ENCODE results near the gene CARS1. TPM values are rescaled to one million over a fixed set of nuclear protein-coding genes. Genes with fewer than 3 reads are reported as not detected.

CARS1 gene
- polyA plus RNA-seq, 1 of the 3 experiments (the other 2 are of a cell fraction), result 52.1 TPM

DNA sequence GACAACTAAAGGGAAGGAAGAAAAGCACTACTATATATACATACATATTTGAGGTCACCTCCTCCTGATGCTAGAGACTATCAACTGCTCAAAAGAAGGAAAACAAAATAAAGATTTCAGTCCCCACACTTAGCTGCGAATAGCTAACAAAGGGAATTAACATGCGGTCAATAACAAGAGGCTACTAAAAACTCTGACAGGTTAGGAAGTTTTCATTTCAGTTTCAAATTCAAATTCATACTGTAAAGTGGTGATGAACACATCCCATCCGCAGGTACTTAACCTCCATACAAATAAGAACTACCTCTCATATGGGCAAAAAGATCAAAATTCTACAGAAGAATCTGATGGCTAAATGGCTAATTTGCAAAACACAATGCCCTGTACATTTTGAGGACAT, 67.7 kb downstream of the CARS1 start:
- H3K9ac ChIP-seq, result peak overlapping the region; percentile 93
- no peak overlapping the region for H2AFZ ChIP-seq (ENCODE audit: low read depth)
- no peaks in the 10 kb centered on the region for H3K9me2 ChIP-seq
- DNase-seq, result no peak
- peak overlapping the region; percentile 84 for H3K4me2 ChIP-seq
- peaks cover 73% of the 10 kb centered on the region for H3K79me2 ChIP-seq (ENCODE audit: insufficient read depth)
- no peaks in the 10 kb centered on the region for H3K9me3 ChIP-seq
- peak overlapping the region; percentile 89 to 97; a peak in 3 of 4 replicates for H3K4me3 ChIP-seq (ENCODE audit: low read depth in 2 of 2, low read length in 1 of 2)
- WGBS (ENCODE audit: low lambda C conversion rate), result 75% methylated on average over 3 of the region's 3 CpGs
- peaks cover 5 to 13% of the 10 kb centered on the region in 2 experiments for H3K36me3 ChIP-seq (replicated peaks in 1 of 2; ENCODE audit: control insufficient read depth in 1 of 2, insufficient read depth in 2 of 2, low read length in 1 of 2)
- peaks cover 5% of the 10 kb centered on the region for H3F3A ChIP-seq (replicated peaks; ENCODE audit: insufficient read depth)
- TF ChIP-seq CHD2 (IDR thresholded peaks at IDR 0.05; ENCODE audit: low read length, partially characterized antibody) (no peak), JUND (IDR thresholded peaks at IDR 0.05) (no peak), NFIC (IDR thresholded peaks at IDR 0.05; ENCODE audit: borderline replicate concordance) (no peak), MEF2A (IDR thresholded peaks at IDR 0.05; ENCODE audit: borderline replicate concordance, low read depth) (no peak)
- TF ChIP-seq, protein P1, sequence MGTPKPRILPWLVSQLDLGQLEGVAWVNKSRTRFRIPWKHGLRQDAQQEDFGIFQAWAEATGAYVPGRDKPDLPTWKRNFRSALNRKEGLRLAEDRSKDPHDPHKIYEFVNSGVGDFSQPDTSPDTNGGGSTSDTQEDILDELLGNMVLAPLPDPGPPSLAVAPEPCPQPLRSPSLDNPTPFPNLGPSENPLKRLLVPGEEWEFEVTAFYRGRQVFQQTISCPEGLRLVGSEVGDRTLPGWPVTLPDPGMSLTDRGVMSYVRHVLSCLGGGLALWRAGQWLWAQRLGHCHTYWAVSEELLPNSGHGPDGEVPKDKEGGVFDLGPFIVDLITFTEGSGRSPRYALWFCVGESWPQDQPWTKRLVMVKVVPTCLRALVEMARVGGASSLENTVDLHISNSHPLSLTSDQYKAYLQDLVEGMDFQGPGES (IDR thresholded peaks at IDR 0.05; ENCODE audit: low read depth, low read length), result no peak
- H3K27me3 ChIP-seq (ENCODE audit: insufficient read depth), result no peaks in the 10 kb centered on the region
- peaks cover 59% of the 10 kb centered on the region for H4K20me1 ChIP-seq (ENCODE audit: insufficient read depth)
- H3K4me1 ChIP-seq (ENCODE audit: control insufficient read depth in 1 of 2, insufficient read depth in 2 of 2, low read depth in 1 of 2, low read length in 1 of 2), result peaks cover 9 to 26% of the 10 kb centered on the region in 2 experiments; a peak in 3 of 4 replicates
- ChIA-PET CTCF (interaction anchor here (1.2 to 2.3 kb wide), 4 partner anchors 9 to 32 kb away, joined by 3 to 13 read pairs (median 3); no protein-coding TSS in a partner anchor), POLR2A (interaction anchor here (2.0 kb wide), 1 partner anchor 11 kb away, joined by 4 read pairs; no protein-coding TSS in a partner anchor)
- no peak overlapping the region for H3K27ac ChIP-seq (ENCODE audit: low read depth in 2 of 2, low read length in 1 of 2)

DNA sequence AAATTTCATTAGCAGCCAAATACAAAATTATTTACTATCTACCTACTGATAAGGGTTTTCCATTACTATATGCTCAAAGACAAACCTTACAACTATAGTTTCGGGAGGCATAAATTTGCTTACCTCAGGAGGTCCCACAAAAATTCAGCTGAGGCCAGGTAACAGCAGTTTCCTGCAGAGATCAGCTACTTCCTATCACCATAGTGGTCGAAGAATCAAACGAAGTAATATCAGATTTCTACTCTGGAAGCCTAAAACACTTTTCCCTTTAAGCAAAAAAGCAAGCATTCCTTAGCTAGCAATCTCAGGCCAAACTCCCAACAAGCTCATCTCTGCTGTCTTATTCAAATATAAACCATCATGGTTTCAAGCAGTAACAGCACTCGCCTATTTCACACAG, 68.2 kb downstream of the CARS1 start:
- CTCF ChIA-PET, result interaction anchor here (0.8 to 2.3 kb wide), 4 partner anchors 9 to 32 kb away, joined by 3 to 13 read pairs (median 3); no protein-coding TSS in a partner anchor
- 57% methylated on average over 4 of the region's 4 CpGs for WGBS (ENCODE audit: low lambda C conversion rate)
- POLR2A ChIA-PET, result interaction anchor here (2.0 kb wide), 1 partner anchor 11 kb away, joined by 4 read pairs; no protein-coding TSS in a partner anchor
- peak overlapping the region in 1 of 2 experiments; percentile 43; a peak in 2 of 4 replicates for H3K27ac ChIP-seq (ENCODE audit: low read depth in 2 of 2, low read length in 1 of 2)
- DNase-seq, result no peak
- H3K9me2 ChIP-seq, result no peaks in the 10 kb centered on the region
- H3K27me3 ChIP-seq (ENCODE audit: insufficient read depth), result no peaks in the 10 kb centered on the region
- H2AFZ ChIP-seq (ENCODE audit: low read depth), result no peak overlapping the region
- H3K79me2 ChIP-seq (ENCODE audit: insufficient read depth), result peaks cover 78% of the 10 kb centered on the region
- H3K36me3 ChIP-seq (replicated peaks in 1 of 2; ENCODE audit: control insufficient read depth in 1 of 2, insufficient read depth in 2 of 2, low read length in 1 of 2), result peaks cover 5 to 14% of the 10 kb centered on the region in 2 experiments
- peaks cover 9 to 26% of the 10 kb centered on the region in 2 experiments; a peak in 3 of 4 replicates for H3K4me1 ChIP-seq (ENCODE audit: control insufficient read depth in 1 of 2, insufficient read depth in 2 of 2, low read depth in 1 of 2, low read length in 1 of 2)
- H3K9me3 ChIP-seq, result no peaks in the 10 kb centered on the region
- peaks cover 5% of the 10 kb centered on the region for H3F3A ChIP-seq (replicated peaks; ENCODE audit: insufficient read depth)
- peak overlapping the region; percentile 89 to 97; a peak in 3 of 4 replicates for H3K4me3 ChIP-seq (ENCODE audit: low read depth in 2 of 2, low read length in 1 of 2)
- H3K4me2 ChIP-seq, result peak overlapping the region; percentile 84
- H3K9ac ChIP-seq, result peak overlapping the region; percentile 93; the same call in 1 of the 2 replicates
- TF ChIP-seq RCOR1 (IDR thresholded peaks at IDR 0.05; ENCODE audit: low read length) (no peak), MXI1 (IDR thresholded peaks at IDR 0.05; ENCODE audit: low read depth, low read length) (no peak), FOSL2 (IDR thresholded peaks at IDR 0.05; ENCODE audit: borderline replicate concordance, low read depth) (no peak), GATA2 (CRISPR knock-in tag; IDR thresholded peaks at IDR 0.05) (no peak), SMC3 (IDR thresholded peaks at IDR 0.05; ENCODE audit: low read depth, low read length) (no peak), GABPA (IDR thresholded peaks at IDR 0.05; ENCODE audit: low read depth) (no peak), NFIC (IDR thresholded peaks at IDR 0.05; ENCODE audit: borderline replicate concordance) (no peak)
- H4K20me1 ChIP-seq (ENCODE audit: insufficient read depth), result peaks cover 64% of the 10 kb centered on the region
